ENCODE data around the gene IFNL1. TPM values are rescaled to one million over a fixed set of nuclear protein-coding genes. Genes with fewer than 3 reads are reported as not detected.

IFNL1 gene
- total RNA-seq, 1 donor from 2014 or later = not detected

DNA sequence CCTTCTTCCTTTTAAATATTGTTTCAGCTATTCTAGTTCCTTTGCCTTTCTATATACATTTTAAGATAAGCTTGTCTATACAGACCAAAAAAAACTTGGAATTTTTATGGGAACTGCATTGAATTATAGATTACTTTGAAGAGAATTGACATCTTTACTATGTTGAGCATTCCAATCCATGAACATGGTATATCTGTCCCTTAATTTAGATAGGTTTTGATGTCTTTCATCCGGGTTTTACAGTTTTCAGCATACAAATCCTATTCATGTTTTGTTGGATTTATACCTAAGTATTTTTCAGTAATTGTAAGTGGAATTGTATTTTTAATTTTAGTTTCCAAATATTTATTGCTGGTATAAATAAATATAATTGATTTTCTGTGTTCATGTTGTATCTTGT lies 12.2 kb upstream of the IFNL1 start:
- Mint-ChIP-seq H3K36me3 (ENCODE audit: low read depth) (no peaks in the 10 kb centered on the region), H3K27me3 (ENCODE audit: low read depth) (peaks cover 80% of the 10 kb centered on the region), H3K4me3 (no peak overlapping the region), H3K27ac (ENCODE audit: unreplicated experiment) (no peak overlapping the region), H3K9me3 (peaks cover 6% of the 10 kb centered on the region), H3K4me1 (no peaks in the 10 kb centered on the region)
- no peak for TF ChIP-seq CTCF (conservative IDR thresholded peaks at IDR 0.05)
- no peak for DNase-seq (ENCODE audit: low read depth, low spot score)

GRCh38 chr19:39293394-39293793 lies 2.8 kb upstream of the IFNL1 start:
- H3K4me3 Mint-ChIP-seq = no peak overlapping the region
- H3K27ac Mint-ChIP-seq (ENCODE audit: unreplicated experiment) = no peak overlapping the region
- DNase-seq (ENCODE audit: low read depth, low spot score) = no peak
- no peaks in the 10 kb centered on the region for H3K4me1 Mint-ChIP-seq
- H3K36me3 Mint-ChIP-seq (ENCODE audit: low read depth) = no peaks in the 10 kb centered on the region
- no peak for TF ChIP-seq CTCF (conservative IDR thresholded peaks at IDR 0.05)
- H3K27me3 Mint-ChIP-seq (ENCODE audit: low read depth) = peaks cover 79% of the 10 kb centered on the region
- no peaks in the 10 kb centered on the region for H3K9me3 Mint-ChIP-seq

GRCh38 chr19:39296906-39297305 lies 699 bp downstream of the IFNL1 start:
- TF ChIP-seq CTCF (conservative IDR thresholded peaks at IDR 0.05) = no peak
- no peak for DNase-seq (ENCODE audit: low read depth, low spot score)
- peaks cover 63% of the 10 kb centered on the region for H3K27me3 Mint-ChIP-seq (ENCODE audit: low read depth)
- H3K9me3 Mint-ChIP-seq = no peaks in the 10 kb centered on the region
- H3K4me3 Mint-ChIP-seq = no peak overlapping the region
- H3K27ac Mint-ChIP-seq (ENCODE audit: unreplicated experiment) = peak overlapping the region; percentile 93
- H3K4me1 Mint-ChIP-seq = no peaks in the 10 kb centered on the region
- H3K36me3 Mint-ChIP-seq (ENCODE audit: low read depth) = no peaks in the 10 kb centered on the region

DNA sequence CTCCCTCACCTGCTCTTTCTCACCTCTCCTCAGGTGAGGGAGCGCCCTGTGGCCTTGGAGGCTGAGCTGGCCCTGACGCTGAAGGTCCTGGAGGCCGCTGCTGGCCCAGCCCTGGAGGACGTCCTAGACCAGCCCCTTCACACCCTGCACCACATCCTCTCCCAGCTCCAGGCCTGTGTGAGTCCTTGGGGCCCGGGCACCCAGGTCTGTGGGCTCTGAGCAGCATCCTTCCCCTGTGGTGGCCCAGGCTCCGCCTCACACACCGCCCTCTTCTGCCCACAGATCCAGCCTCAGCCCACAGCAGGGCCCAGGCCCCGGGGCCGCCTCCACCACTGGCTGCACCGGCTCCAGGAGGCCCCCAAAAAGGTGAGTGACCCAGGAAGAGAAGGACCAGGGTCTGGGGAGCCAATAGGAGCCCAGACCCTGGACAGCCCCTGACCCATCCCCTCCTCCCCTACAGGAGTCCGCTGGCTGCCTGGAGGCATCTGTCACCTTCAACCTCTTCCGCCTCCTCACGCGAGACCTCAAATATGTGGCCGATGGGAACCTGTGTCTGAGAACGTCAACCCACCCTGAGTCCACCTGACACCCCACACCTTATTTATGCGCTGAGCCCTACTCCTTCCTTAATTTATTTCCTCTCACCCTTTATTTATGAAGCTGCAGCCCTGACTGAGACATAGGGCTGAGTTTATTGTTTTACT lies 1.9 kb downstream of the IFNL1 start:
- DNase-seq (ENCODE audit: low read depth, low spot score) = no peak
- peaks cover 62% of the 10 kb centered on the region for H3K27me3 Mint-ChIP-seq (ENCODE audit: low read depth)
- no peak overlapping the region for H3K4me3 Mint-ChIP-seq
- no peaks in the 10 kb centered on the region for H3K4me1 Mint-ChIP-seq
- H3K27ac Mint-ChIP-seq (ENCODE audit: unreplicated experiment) = no peak overlapping the region
- no peak for TF ChIP-seq CTCF (conservative IDR thresholded peaks at IDR 0.05)
- no peaks in the 10 kb centered on the region for H3K36me3 Mint-ChIP-seq (ENCODE audit: low read depth)
- H3K9me3 Mint-ChIP-seq = no peaks in the 10 kb centered on the region

DNA sequence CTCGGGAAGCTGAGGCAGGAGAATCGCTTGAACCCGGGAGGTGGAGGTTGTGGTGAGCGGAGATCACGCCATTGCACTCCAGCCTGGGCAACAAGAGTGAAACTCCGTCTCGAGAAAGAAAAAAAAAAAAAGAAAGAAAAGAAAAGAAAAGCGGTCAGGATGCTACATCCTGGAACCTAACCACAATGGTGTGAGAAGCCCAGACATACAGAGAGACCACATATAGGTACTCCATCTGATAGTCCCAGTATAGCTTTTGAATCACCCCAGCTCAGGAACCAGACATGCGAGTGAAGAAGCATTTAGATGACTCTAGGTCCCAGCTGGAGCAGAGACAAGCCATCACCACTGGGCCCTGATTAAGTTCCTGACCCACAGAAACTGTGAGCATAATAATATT lies 3.2 kb downstream of the IFNL1 start:
- Mint-ChIP-seq H3K9me3 (no peaks in the 10 kb centered on the region), H3K27ac (ENCODE audit: unreplicated experiment) (no peak overlapping the region), H3K27me3 (ENCODE audit: low read depth) (peaks cover 62% of the 10 kb centered on the region), H3K36me3 (ENCODE audit: low read depth) (no peaks in the 10 kb centered on the region), H3K4me3 (no peak overlapping the region), H3K4me1 (no peaks in the 10 kb centered on the region)
- no peak for TF ChIP-seq CTCF (conservative IDR thresholded peaks at IDR 0.05)
- DNase-seq (ENCODE audit: low read depth, low spot score) = no peak
